RWPE2 (cell line): Measurements from ENCODE around the gene DMRTA2.

Source experiments
- ATAC-seq: fragments of 200-7000 bp; cut with Tn5 transposase; 3 replicates; pipeline ENCODE4 v1.9.1; 2021; ENCODE audit warnings: low read depth
- DNase-seq: peaks from one replicate; pipeline ENCODE4 v3.0.0-alpha.2; 2020; ENCODE audit warnings: low spot score
- H3K27ac ChIP-seq: fragments of 450-650 bp; 2 replicates; pipeline ENCODE4 v1.5.1; 2017; ENCODE audit warnings: mild to moderate bottlenecking; ENCODE audit not compliant: poor library complexity, severe bottlenecking
- H3K27me3 ChIP-seq: fragments of 250-450 bp; sonication (Bioruptor Pico); 2 replicates; pipeline ENCODE4 v1.5.1; 2021; ENCODE audit warnings: mild to moderate bottlenecking, moderate library complexity; ENCODE audit not compliant: insufficient read depth, poor library complexity, severe bottlenecking
- H3K36me3 ChIP-seq: fragments of 250-450 bp; sonication (Bioruptor Pico); 2 replicates; pipeline ENCODE4 v1.5.1; 2020; ENCODE audit warnings: low read depth, mild to moderate bottlenecking, moderate library complexity
- H3K4me1 ChIP-seq: fragments of 250-450 bp; sonication (Bioruptor Pico); 2 replicates; pipeline ENCODE4 v1.5.1; 2021; ENCODE audit warnings: mild to moderate bottlenecking, moderate library complexity; ENCODE audit not compliant: insufficient read depth, poor library complexity, severe bottlenecking
- H3K4me3 ChIP-seq: fragments of 250-450 bp; sonication (Bioruptor Pico); 2 replicates; pipeline ENCODE4 v1.5.1; 2021; ENCODE audit warnings: mild to moderate bottlenecking, moderate library complexity; ENCODE audit not compliant: severe bottlenecking
- H3K9me3 ChIP-seq: fragments of 250-450 bp; sonication (Bioruptor Pico); 2 replicates; pipeline ENCODE4 v1.5.1; 2021; ENCODE audit warnings: mild to moderate bottlenecking, moderate library complexity; ENCODE audit not compliant: severe bottlenecking
- CTCF ChIP-seq: fragments of 450-650 bp; IDR thresholded peaks from one replicate; pipeline ENCODE4 v1.5.1; 2017; ENCODE audit warnings: mild to moderate bottlenecking, moderate library complexity; ENCODE audit not compliant: poor library complexity, severe bottlenecking

DMRTA2 gene

GRCh38 chr1:50419192-50419906 lies 3.9 kb downstream of the DMRTA2 start:
- ATAC-seq: no peak
- H3K9me3 ChIP-seq: no peaks in the 10 kb centered on the region
- no peak overlapping the region for H3K4me3 ChIP-seq

DNA sequence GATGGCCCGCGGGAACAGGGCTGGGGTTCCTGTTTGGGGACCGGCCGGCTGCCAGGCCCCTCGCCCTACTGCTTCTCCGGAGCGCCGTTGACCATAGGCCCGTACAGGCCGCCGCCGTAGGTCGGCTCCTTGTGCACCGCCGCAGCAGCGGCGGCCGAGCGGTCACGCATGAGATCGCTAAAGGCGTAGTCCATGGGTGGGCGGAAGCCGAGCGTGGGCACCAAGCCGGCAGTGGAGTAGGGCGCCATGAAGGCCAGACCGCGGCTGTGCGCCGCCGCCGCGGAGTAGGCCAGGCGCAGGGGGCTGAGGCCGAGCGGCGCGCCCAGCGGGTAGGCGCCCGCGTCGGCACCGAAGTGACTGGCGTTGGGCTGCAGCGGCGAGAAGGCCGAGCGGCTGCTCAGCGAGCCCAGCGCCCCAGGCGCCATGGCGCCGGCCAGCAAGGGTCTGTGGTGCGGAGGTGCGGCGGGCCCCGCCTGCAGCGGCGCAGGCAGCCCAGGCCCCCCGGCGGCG lies 4.6 kb downstream of the DMRTA2 start:
- Histone ChIP-seq H3K27me3 (peaks cover 98% of the 10 kb centered on the region), H3K4me1 (no peaks in the 10 kb centered on the region), H3K9me3 (no peaks in the 10 kb centered on the region), H3K27ac (no peak overlapping the region), H3K36me3 (no peaks in the 10 kb centered on the region), H3K4me3 (no peak overlapping the region)
- no peak for DNase-seq
- ATAC-seq: no peak
- TF ChIP-seq CTCF: no peak

More at GRCh38 chr1:50419192-50419906, 3.9 kb downstream of the DMRTA2 start:
- DNase-seq: no peak
- TF ChIP-seq CTCF: no peak
- peaks cover 98% of the 10 kb centered on the region for H3K27me3 ChIP-seq
- no peak overlapping the region for H3K27ac ChIP-seq
- no peaks in the 10 kb centered on the region for H3K36me3 ChIP-seq
- no peaks in the 10 kb centered on the region for H3K4me1 ChIP-seq

DNA sequence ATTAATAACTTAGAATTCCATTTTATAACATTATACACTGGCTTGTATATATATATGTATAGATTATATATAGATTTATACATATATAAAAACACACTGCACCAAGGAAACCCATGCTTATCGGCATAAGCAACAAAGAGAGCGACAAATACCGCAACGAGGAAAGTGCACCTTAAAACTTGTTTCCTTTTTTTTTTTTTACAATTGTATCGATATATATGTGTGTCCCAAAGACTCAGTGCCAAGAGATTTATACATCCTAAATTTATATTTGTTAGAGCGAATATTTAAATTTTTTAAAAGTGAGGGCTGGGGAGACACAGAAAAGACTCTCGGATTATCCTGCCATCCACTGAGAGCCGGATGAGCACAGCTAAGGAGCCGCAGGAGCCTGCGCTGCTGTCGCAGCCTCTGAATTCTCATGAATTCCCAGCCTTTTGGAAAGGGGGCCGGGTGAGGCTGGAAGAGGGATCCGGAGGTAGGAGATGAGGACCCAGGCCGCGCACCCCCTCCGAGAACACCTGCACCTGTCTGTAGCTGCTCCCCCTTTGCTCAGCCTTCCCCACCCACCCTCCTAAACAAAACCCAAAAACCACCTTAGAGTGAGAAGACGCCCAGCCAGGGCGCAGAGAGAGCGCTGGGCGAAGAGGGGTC lies 5.2 kb downstream of the DMRTA2 start:
- no peak for ATAC-seq
- H3K4me3 ChIP-seq: no peak overlapping the region
- peaks cover 96% of the 10 kb centered on the region for H3K27me3 ChIP-seq
- no peak for TF ChIP-seq CTCF
- no peak overlapping the region for H3K27ac ChIP-seq
- no peaks in the 10 kb centered on the region for H3K4me1 ChIP-seq
- H3K36me3 ChIP-seq: no peaks in the 10 kb centered on the region
- no peaks in the 10 kb centered on the region for H3K9me3 ChIP-seq
- DNase-seq: no peak

- TF ChIP-seq CTCF: no peak
- ATAC-seq: no peak
- Histone ChIP-seq H3K27ac (no peak overlapping the region), H3K4me1 (no peaks in the 10 kb centered on the region), H3K4me3 (no peak overlapping the region), H3K36me3 (no peaks in the 10 kb centered on the region), H3K9me3 (no peaks in the 10 kb centered on the region), H3K27me3 (peaks cover 92% of the 10 kb centered on the region)
- no peak for DNase-seq
Observed at GRCh38 chr1:50417507-50417906, 5.7 kb downstream of the DMRTA2 start.
